Endothelial cell of umbilical vein (primary cell): ENCODE measurements around the gene C10orf88. TPM values are rescaled to one million over a fixed set of nuclear protein-coding genes. Genes with fewer than 3 reads are reported as not detected.

Experiments used
- BruUV-seq: library from RNA; stranded (reverse); fragments of 400-500 nt; replicated peaks from 2 replicates; lab custom pipeline; 2021; lab: Mats Ljungman, UMichigan
- CTCF ChIA-PET: fragments of 300-600, 350-600 bp; sonication (Branson Sonifier 250); formaldehyde crosslinking; loops from one replicate; lab custom pipeline; 2021; ENCODE audit warnings: antibody characterized with exemption, inconsistent platforms; lab: Charles Lee
- POLR2A ChIA-PET: fragments of 300-600, 350-600 bp; sonication (Branson Sonifier 250); formaldehyde crosslinking; loops from one replicate; lab custom pipeline; 2021; ENCODE audit warnings: antibody characterized with exemption, inconsistent platforms; lab: Charles Lee
- DNase-seq: peaks from one replicate; pipeline ENCODE4 v3.0.0-alpha.2; 2011; ENCODE audit warnings: low read depth, low spot score
- FAIRE-seq: peaks from 2 replicates; lab custom pipeline; 2011; peaks lifted over from hg19 to GRCh38; lab: Jason Lieb, UNC
- H2AFZ ChIP-seq: 2 replicates; pipeline ENCODE4 v1.6.0; 2012; ENCODE audit warnings: low read depth, low read length, control low read depth, inconsistent platforms
- H3K27ac ChIP-seq: 2 replicates; pipeline ENCODE4 v1.5.1; 2011; ENCODE audit warnings: low read depth, mild to moderate bottlenecking, control low read depth, low read length, moderate library complexity; ENCODE audit not compliant: insufficient read depth
- H3K27me3 ChIP-seq, 2 experiments: 2 replicates each; pipeline versions ENCODE4 v1.6.0 to v1.6.1; 2011; ENCODE audit warnings: low read length in 2 of 2, mixed read lengths in 1 of 2; ENCODE audit not compliant: control insufficient read depth in 2 of 2, insufficient read depth in 2 of 2
- H3K36me3 ChIP-seq, 2 experiments: 2 replicates in 1 of 2; 3 replicates in 1 of 2; pipeline ENCODE4 v1.5.1; 2011; ENCODE audit warnings: low read length in 2 of 2, mild to moderate bottlenecking in 1 of 2, moderate library complexity in 1 of 2; ENCODE audit not compliant: control insufficient read depth in 2 of 2, insufficient read depth in 2 of 2; ENCODE audit errors: extremely low read depth in 1 of 2
- H3K4me1 ChIP-seq: 3 replicates; pipeline ENCODE4 v1.5.1; 2011; ENCODE audit warnings: mild to moderate bottlenecking, low read length; ENCODE audit not compliant: control insufficient read depth, insufficient read depth; ENCODE audit errors: extremely low read depth
- H3K4me2 ChIP-seq: 2 replicates; pipeline ENCODE4 v1.6.1; 2011; ENCODE audit warnings: low read length, control low read depth, mixed read lengths; ENCODE audit not compliant: insufficient read depth
- H3K4me3 ChIP-seq, 3 experiments: fragments of 200-600 bp in 1 of 3; sonication (generic), shearing (Covaris generic) in 1 of 3; replicated peaks in 1 of 3; 2 replicates each; pipeline ENCODE4 v1.5.1; 2011 to 2016; ENCODE audit warnings: control low read depth in 3 of 3, low read length in 3 of 3, mild to moderate bottlenecking in 2 of 3, inconsistent platforms in 1 of 3, low read depth in 1 of 3, moderate library complexity in 1 of 3; ENCODE audit not compliant: insufficient read depth in 1 of 3
- H3K79me2 ChIP-seq: 2 replicates; pipeline ENCODE4 v1.6.0; 2012; ENCODE audit warnings: low read length, inconsistent platforms; ENCODE audit not compliant: control insufficient read depth, insufficient read depth
- H3K9ac ChIP-seq: replicated peaks from 2 replicates; pipeline ENCODE3; 2011; ENCODE audit warnings: low read length, control low read depth; ENCODE audit not compliant: insufficient read depth; ENCODE audit errors: extremely low read depth
- H3K9me1 ChIP-seq: replicated peaks from 3 replicates; pipeline ENCODE4 v1.6.0; 2011; ENCODE audit warnings: mild to moderate bottlenecking, low read length; ENCODE audit not compliant: control insufficient read depth, insufficient read depth; ENCODE audit errors: extremely low read depth
- H3K9me3 ChIP-seq: replicated peaks from 2 replicates; pipeline ENCODE4 v1.5.1; 2012; ENCODE audit warnings: low read length, inconsistent platforms; ENCODE audit not compliant: control insufficient read depth, insufficient read depth
- H4K20me1 ChIP-seq: replicated peaks from 2 replicates; pipeline ENCODE3; 2011; ENCODE audit warnings: mild to moderate bottlenecking, low read length; ENCODE audit not compliant: control insufficient read depth, insufficient read depth; ENCODE audit errors: extremely low read depth
- EZH2 ChIP-seq: IDR thresholded peaks from 2 replicates; pipeline ENCODE4 v1.6.1; 2012; ENCODE audit warnings: borderline replicate concordance, low read depth, mild to moderate bottlenecking, moderate library complexity, low read length, inconsistent platforms; ENCODE audit not compliant: severe bottlenecking
- FOS ChIP-seq: IDR thresholded peaks from 2 replicates; pipeline ENCODE4 v1.6.1; 2011; ENCODE audit warnings: mild to moderate bottlenecking, low read length, moderate library complexity, borderline replicate concordance; ENCODE audit not compliant: insufficient read depth
- GATA2 ChIP-seq: IDR thresholded peaks from 2 replicates; pipeline ENCODE4 v1.7.0; 2011; ENCODE audit warnings: low read depth, mild to moderate bottlenecking, moderate library complexity, mixed read lengths, low read length; ENCODE audit not compliant: insufficient read length, insufficient read depth
- JUN ChIP-seq: IDR thresholded peaks from 2 replicates; pipeline ENCODE4 v1.6.1; 2011; ENCODE audit warnings: borderline replicate concordance, low read depth; ENCODE audit not compliant: insufficient read length, insufficient read depth
- MYC ChIP-seq: IDR thresholded peaks from one replicate; pipeline ENCODE4 v1.6.1; 2011; ENCODE audit warnings: mild to moderate bottlenecking, low read depth, low read length
- POLR2A ChIP-seq: IDR thresholded peaks from 2 replicates; pipeline ENCODE4 v1.6.1; 2012; ENCODE audit warnings: low read depth, mild to moderate bottlenecking, control low read depth, low read length
- POLR2AphosphoS5 ChIP-seq: IDR thresholded peaks from 2 replicates; pipeline ENCODE4 v1.6.1; 2012; ENCODE audit warnings: low read depth, mild to moderate bottlenecking, control low read depth, low read length, moderate library complexity; ENCODE audit not compliant: insufficient read depth
- dilution Hi-C: fragments of 300-500 bp; cut with MboI; formaldehyde crosslinking; loops from one replicate; pipeline ENCODE4 v1.15.0; 2019; ENCODE audit warnings: low sequenced_read_pairs; ENCODE audit not compliant: extremely low pct_ligation_motif_present
- intact Hi-C: fragments of 100-400 bp; cut with micrococcal nuclease; formaldehyde crosslinking; loops from one replicate; pipeline ENCODE4 v1.10.0; 2022
- polyA plus RNA-seq, 4 experiments: library from polyadenylated mRNA; depleted of rRNA in 3 of 4; stranded (reverse) in 3 of 4; unstranded in 1 of 4; fragments of >200 nt; gene quantifications; 2 replicates each; pipeline versions ENCODE4 v1.2.1 to v1.2.3, GENCODE V29; 2011 to 2012; ENCODE audit warnings: missing spikeins in 1 of 4
- total RNA-seq: library from RNA; stranded (reverse); gene quantifications from 2 replicates; pipeline ENCODE4 v1.2.3, GENCODE V29; 2021
- TF ChIP-seq, protein P1 (sequence below), 2 donors: IDR thresholded peaks; 1 replicate in 1 of 2; 2 replicates in 1 of 2; pipeline ENCODE4 v1.5.1; 2011; ENCODE audit warnings: low read length in 2 of 2, mild to moderate bottlenecking in 2 of 2, moderate library complexity in 2 of 2, control low read depth in 1 of 2, inconsistent platforms in 1 of 2, low read depth in 1 of 2; ENCODE audit not compliant: insufficient read depth in 1 of 2; ENCODE audit errors: extremely low read depth in 1 of 2
- TF ChIP-seq, protein P2 (sequence below): IDR thresholded peaks from 2 replicates; pipeline ENCODE4 v1.6.1; 2011; ENCODE audit not compliant: insufficient read depth, insufficient read length

The C10orf88 gene
- total and polyA plus RNA-seq, 2 donors (not counting 3 experiments of a cell fraction or from before 2014, with no cell fraction given): 3.6 to 13.2 TPM

DNA sequence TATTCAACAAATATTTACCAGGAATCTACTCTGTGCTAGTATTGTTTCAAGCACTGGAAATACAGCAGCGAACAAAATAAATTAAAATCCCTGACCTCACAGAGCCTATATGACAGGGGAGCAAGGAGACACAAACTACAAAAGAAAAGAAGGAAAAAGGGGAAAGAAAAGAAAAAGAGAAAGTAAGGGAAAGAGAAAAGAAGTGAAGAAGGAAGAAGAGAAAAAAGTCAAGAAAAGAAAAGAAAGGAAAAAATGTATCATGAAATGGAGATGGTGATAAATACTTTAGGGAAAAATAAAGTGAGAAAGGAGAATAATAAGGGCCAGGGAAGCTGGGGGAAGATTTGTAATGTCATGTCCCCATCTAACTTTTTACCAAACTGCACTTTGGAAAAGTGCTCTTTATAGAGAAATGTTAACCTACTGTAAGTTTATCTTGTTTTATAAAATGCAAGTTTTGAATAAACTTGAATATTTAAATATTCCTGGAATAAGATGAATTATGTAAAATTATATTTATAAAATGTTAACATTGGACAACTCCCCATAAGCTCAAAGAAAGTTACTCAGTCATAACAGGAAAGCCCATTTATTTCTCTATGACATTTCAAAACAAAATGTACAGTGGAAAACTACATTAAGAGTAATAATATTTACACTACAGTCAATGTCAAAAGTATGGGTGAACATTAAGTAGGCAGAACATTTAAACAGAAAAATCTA, 14.7 kb downstream of the C10orf88 start:
- no peaks in the 10 kb centered on the region for H4K20me1 ChIP-seq
- H3K4me3 ChIP-seq: no peak overlapping the region
- FAIRE-seq (no peak), DNase-seq (no peak)
- H3K9ac ChIP-seq: no peak overlapping the region
- H3K27ac ChIP-seq: peak overlapping the region; percentile 41
- H3K36me3 ChIP-seq: peaks cover 3 to 6% of the 10 kb centered on the region in 2 experiments
- no peaks in the 10 kb centered on the region for H3K27me3 ChIP-seq
- dilution Hi-C loops: no loop called here
- POLR2A ChIA-PET: no interaction called here
- intact Hi-C loops: no loop called here
- peaks cover 5% of the 10 kb centered on the region for H3K79me2 ChIP-seq
- no peaks in the 10 kb centered on the region for H3K9me3 ChIP-seq
- no TSS peak for BruUV-seq
- H2AFZ ChIP-seq: no peak overlapping the region
- no peak for TF ChIP-seq JUN
- peaks cover 12% of the 10 kb centered on the region for H3K4me1 ChIP-seq
- no peaks in the 10 kb centered on the region for H3K9me1 ChIP-seq
- H3K4me2 ChIP-seq: peak overlapping the region; percentile 47
- CTCF ChIA-PET: interaction anchor here (1.5 kb wide), 1 partner anchor 41 kb away, joined by 3 read pairs; the partner anchor contains the start of gene PSTK

DNA sequence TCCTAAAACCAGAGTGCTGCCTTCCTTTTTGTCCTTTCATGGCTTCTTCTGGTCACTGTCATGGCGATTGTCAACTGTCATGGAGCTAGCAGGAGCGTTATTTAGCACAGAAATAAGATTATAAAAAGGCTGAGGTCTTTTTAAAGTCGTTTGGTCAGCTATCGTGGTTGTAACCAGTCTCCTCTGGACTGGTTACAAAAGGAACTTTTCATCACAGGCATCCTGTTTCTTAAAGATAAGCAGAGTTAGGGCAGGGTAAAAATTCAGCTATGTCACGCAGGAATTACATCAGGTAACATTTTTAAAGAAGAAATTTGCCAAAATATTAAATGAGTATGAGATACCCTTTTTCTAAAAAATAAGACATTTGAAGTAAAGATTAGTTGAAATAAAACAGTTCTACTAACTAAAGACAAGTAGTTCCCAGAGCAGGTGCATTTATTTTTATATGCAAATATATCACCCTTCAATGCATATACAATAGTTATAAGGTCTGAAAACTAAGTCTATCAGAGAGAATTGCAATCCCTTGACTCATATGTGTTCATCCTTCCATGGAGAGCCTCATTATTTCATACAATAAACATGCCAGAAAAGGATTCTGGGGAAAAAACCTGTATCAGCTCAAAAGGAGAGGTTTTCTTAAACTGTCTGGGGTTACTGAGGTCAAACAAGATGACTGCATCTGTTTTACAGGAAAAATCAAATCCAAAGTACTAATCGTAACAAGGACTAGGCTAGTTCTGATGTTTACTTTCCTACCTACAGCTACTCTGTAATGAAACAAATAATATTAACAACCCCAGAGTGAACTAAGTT, 22.7 kb downstream of the C10orf88 start:
- no peaks in the 10 kb centered on the region for H3K4me1 ChIP-seq
- H3K9ac ChIP-seq: no peak overlapping the region
- CTCF ChIA-PET: interaction anchor here (1.4 kb wide), 1 partner anchor 9 kb away, joined by 4 read pairs; no protein-coding TSS in a partner anchor
- H3K9me3 ChIP-seq: no peaks in the 10 kb centered on the region
- no peaks in the 10 kb centered on the region for H3K36me3 ChIP-seq
- H3K27me3 ChIP-seq: no peaks in the 10 kb centered on the region
- intact Hi-C loops (no loop called here), dilution Hi-C loops (no loop called here)
- H3K9me1 ChIP-seq: no peaks in the 10 kb centered on the region
- no peak overlapping the region for H3K4me3 ChIP-seq
- POLR2A ChIA-PET: no interaction called here
- TF ChIP-seq JUN: no peak
- TF ChIP-seq GATA2: no peak
- TF ChIP-seq, protein P1, sequence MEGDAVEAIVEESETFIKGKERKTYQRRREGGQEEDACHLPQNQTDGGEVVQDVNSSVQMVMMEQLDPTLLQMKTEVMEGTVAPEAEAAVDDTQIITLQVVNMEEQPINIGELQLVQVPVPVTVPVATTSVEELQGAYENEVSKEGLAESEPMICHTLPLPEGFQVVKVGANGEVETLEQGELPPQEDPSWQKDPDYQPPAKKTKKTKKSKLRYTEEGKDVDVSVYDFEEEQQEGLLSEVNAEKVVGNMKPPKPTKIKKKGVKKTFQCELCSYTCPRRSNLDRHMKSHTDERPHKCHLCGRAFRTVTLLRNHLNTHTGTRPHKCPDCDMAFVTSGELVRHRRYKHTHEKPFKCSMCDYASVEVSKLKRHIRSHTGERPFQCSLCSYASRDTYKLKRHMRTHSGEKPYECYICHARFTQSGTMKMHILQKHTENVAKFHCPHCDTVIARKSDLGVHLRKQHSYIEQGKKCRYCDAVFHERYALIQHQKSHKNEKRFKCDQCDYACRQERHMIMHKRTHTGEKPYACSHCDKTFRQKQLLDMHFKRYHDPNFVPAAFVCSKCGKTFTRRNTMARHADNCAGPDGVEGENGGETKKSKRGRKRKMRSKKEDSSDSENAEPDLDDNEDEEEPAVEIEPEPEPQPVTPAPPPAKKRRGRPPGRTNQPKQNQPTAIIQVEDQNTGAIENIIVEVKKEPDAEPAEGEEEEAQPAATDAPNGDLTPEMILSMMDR (IDR thresholded peaks at IDR 0.05; ENCODE audit: extremely low read depth in 1 of 2, insufficient read depth in 1 of 2, low read depth in 1 of 2, low read length in 2 of 2): no peak
- no peak for TF ChIP-seq POLR2A
- TF ChIP-seq POLR2AphosphoS5: no peak
- TF ChIP-seq FOS: no peak
- no peak for TF ChIP-seq MYC
- TF ChIP-seq, protein P2, sequence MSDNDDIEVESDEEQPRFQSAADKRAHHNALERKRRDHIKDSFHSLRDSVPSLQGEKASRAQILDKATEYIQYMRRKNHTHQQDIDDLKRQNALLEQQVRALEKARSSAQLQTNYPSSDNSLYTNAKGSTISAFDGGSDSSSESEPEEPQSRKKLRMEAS: no peak
- TF ChIP-seq EZH2: no peak
- no peak overlapping the region for H3K4me2 ChIP-seq
- BruUV-seq: no TSS peak
- no peaks in the 10 kb centered on the region for H3K79me2 ChIP-seq
- FAIRE-seq: no peak
- no peak overlapping the region for H3K27ac ChIP-seq
- no peak for DNase-seq
- H2AFZ ChIP-seq: no peak overlapping the region
- no peaks in the 10 kb centered on the region for H4K20me1 ChIP-seq
